HG03520 (cell line): ENCODE measurements around the gene IQGAP1.
"Not testable (repeated sequence)": the region's sequence is repeated elsewhere in the genome, so short reads cannot be mapped to it uniquely, and the experiment has no call there.

ENCODE experiments used
- ATAC-seq: cut with Tn5 transposase; IDR thresholded peaks from one replicate; pipeline ENCODE4 v1.9.1; 2021; ENCODE audit warnings: mild to moderate bottlenecking, moderate library complexity; ENCODE audit not compliant: unreplicated experiment

Gene IQGAP1

DNA sequence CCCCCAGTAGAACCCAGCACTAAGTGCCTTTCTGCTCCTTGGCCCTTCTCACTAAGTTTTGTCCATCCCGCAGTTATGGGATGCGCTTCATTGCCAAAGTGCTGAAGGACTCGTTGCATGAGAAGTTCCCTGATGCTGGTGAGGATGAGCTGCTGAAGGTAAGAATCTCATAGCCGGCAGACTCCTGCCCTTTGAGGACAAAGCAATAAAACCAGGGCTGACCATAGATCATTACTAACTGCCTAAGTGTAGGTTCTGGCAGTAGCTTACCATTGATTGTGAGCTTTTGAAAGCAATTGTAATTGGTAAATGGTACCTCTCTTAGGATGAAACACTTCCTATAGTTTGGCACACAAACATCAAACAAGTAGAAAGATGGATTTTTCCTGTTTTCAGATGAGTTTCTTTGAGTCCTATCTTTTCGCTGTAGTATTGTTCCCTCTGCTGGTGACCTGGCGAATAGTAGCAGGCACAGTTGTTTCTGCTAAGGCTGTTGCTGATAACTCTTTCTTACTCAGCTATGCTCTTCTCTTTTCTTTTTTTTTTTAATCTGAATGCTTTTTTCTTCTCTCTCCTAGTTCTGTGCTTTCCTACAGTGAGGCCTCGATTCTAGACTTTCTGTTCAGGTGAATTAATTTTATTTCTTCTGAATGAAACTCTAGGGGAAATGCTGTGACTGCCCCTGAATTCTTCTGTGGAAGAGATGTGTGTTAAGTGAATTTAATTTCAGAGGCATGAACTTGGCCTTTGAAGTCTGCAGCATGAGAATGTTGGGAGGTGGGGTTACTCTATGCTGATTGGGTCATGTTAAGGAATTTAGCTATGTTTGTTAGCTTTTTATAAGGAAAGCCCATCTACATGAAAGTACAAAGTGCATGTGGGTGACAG lies 94.3 kb downstream of the IQGAP1 start:
- no peak for ATAC-seq

DNA sequence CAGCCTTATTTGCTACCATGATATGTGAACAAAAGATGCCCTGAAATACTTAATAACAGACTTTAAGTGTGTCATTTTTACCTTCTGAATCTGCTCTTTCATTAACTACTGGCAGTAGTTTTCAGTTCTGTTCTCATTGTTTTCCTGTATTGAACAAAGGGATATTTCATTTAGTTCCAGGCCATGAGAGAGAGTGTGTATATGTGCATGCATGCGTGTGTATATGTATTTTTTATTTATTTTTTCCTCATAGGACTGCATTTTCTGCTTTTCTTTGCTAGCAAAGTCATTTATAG lies 94.9 kb downstream of the IQGAP1 start:
- ATAC-seq: no peak

GRCh38 chr15:90483637-90484036 lies 95.6 kb downstream of the IQGAP1 start:
- ATAC-seq: no peak

DNA sequence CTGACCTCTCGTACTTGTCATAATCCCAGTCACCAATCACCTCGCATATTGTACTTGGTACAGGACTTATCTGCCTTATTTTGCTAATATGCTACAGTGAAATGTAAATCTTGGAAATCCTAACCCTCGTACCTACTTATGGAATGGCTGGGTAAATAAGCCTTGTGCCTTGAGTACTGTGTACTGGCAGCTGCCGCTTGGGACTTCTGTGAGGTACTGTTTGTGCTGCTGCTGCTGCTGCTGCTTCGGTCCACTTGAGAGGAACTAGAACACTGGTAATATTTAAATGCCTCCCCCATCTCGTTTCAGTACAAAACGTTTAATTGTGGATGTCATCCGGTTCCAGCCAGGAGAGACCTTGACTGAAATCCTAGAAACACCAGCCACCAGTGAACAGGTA lies 99.1 kb downstream of the IQGAP1 start:
- no peak for ATAC-seq

DNA sequence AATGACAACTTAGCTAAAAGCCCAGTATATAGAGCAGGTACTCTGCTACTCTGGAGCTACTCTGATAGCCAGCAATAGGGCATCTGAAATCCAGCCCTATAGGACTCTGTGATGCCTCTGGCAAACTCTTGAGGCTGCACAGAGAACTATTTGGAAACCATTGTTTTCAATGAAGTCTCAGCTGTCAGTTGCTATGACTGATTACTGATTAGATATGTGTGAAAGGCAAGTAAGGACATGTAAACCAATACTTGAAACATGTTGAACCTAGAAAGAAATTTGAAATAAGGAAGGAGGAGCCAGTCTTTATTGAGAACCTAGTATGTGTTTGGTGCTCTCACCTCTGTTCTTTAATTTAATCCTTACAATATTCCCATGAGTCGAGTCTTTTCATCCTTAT lies 101.5 kb downstream of the IQGAP1 start:
- no peak for ATAC-seq

GRCh38 chr15:90489944-90490343 lies 101.9 kb downstream of the IQGAP1 start:
- no peak for ATAC-seq

- no peak for ATAC-seq
Observed at GRCh38 chr15:90493647-90494046, 105.6 kb downstream of the IQGAP1 start.

DNA sequence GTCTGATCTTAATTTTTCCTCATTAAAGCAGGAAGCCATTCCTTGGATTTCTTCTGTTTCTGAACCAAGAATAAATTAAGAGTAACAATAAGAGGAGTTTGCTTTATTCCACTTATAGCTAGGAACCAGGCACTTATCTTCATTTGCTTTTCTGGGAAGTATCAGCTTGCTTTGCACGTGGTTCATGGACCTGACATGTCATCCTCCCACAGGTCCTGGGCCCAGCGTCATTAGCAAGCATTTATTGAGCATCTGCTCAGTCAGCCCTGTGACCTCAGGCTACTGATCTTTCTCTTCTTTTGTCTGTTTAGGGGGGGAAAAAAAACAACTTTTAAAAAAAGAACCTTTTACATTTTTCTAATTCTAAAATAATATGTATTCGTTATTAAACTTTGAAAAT lies 107.0 kb downstream of the IQGAP1 start:
- ATAC-seq: no peak

- no peak for ATAC-seq
Observed at GRCh38 chr15:90496791-90497190, 108.7 kb downstream of the IQGAP1 start.

DNA sequence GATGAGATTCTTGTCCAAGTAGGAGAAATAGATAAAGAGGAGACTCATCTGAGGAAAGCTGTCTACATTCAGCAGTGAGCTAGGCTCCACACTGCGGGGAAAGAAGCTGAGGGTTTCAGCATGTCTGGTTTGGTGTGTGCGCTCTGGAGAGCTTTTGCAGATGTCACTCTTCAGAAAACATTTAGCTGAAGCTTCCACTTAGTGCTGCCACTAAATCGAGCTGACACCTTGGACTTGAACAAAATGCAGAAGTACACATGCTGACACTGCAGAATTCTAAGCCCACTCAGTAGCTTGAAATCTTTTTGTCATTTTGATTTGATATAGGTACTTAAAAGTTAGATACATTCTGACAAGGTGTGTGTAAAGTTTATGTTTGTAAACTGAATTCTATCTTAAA lies 109.3 kb downstream of the IQGAP1 start:
- ATAC-seq: no peak

DNA sequence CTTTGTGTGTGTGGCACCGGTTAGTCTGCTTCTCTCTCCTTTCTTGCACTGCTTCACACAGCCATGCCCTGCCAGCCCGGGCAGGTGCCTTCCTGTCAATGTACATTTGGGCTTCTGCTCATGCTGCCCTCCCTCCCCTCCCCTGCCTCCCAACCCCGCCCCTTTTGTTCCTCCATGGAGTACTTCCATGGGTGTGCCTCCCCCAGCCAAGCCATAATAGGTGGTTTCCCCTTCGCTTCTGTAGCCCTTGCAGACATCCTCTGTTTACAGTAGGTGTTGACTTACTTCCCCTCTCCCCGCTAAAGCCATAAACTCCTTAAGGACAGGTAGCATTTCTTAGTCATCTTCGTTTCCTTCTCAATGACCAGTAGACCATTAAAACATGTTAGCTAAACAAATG lies 109.9 kb downstream of the IQGAP1 start:
- ATAC-seq: no peak

DNA sequence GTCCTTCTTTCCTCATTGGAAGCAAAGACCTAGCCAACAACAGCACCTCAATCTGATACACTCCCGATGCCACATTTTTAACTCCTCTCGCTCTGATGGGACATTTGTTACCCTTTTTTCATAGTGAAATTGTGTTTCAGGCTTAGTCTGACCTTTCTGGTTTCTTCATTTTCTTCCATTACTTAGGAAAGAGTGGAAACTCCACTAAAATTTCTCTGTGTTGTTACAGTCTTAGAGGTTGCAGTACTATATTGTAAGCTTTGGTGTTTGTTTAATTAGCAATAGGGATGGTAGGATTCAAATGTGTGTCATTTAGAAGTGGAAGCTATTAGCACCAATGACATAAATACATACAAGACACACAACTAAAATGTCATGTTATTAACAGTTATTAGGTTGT lies 112.1 kb downstream of the IQGAP1 start:
- no peak for ATAC-seq

DNA sequence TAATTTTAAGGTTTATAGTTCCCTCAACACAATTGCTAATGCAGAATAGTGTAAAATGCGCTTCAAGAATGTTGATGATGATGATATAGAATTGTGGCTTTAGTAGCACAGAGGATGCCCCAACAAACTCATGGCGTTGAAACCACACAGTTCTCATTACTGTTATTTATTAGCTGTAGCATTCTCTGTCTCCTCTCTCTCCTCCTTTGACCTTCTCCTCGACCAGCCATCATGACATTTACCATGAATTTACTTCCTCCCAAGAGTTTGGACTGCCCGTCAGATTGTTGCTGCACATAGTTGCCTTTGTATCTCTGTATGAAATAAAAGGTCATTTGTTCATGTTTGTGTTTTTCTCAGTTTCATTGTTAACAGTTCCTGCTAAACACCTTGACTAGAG lies 113.9 kb downstream of the IQGAP1 start:
- ATAC-seq: no peak

DNA sequence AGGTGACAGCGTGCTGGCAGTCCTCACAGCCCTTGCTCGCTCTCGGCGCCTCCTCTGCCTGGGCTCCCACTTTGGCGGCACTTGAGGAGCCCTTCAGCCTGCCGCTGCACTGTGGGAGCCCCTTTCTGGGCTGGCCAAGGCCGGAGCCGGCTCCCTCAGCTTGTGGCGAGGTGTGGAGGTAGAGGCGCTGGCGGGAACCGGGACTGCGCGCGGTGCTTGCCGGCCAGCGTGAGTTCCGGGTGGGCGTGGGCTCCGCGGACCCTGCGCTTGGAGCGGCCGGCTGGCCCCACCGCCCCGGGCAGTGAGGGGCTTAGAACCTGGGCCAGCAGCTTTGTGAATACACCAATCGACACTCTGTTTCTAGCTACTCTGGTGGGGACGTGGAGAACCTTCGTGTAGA lies 122.7 kb downstream of the IQGAP1 start:
- not testable (repeated sequence) for ATAC-seq

DNA sequence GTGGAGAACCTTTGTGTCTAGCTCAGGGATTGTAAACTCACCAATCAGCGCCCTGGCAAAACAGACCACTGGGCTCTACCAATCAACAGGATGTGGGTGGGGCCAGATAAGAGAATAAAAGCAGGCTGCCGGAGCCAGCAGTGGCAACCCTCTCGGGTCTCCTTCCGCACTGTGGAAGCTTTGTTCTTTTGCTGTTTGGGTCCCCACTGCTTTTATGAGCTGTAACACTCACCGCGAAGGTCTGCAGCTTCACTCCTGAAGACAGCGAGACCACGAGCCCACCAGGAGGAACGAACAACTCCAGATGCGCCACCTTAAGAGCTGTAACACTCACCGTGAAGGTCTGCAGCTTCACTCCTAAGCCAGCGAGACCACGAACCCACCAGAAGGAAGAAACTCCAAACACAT lies 123.2 kb downstream of the IQGAP1 start:
- ATAC-seq: not testable (repeated sequence)

DNA sequence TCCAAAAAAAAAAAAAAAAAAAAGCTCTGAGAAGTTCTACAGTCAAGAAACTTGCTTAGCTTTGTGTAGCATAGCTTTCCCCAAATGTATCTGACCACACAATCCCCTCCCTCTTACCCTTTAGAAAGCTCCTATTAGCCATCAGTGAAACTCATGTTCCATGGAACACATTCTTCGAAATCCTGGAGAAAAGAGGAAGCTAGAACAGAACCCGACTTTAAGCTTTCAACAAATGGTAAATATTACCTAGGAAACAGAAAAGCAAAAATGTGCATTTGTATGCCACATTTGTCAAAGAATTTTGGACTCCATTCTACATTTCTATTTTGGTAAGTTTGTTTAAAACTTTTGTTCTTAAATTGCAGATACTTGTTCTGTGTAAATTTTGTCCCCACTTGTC lies 124.2 kb downstream of the IQGAP1 start:
- ATAC-seq: no peak

DNA sequence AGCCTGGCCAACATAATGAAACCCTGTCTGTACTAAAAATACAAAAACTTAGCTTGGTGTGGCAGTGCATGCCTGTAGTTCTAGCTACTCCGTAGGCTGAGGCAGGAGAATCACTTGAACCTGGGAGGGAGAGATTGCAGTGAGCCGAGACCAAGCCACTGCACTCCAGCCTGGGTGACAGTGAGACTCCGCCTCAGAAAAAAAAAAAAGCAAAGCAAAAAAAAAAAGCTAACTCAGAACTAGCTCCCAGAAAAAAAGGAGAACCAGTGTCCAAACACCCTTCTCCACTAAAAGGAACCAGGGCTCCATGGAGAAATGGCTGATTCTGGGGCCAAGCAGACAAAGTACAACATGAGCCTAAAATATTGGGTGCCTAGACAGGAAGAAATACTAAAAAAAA lies 124.9 kb downstream of the IQGAP1 start:
- no peak for ATAC-seq

- ATAC-seq: no peak
Observed at GRCh38 chr15:90513448-90513847, 125.4 kb downstream of the IQGAP1 start.

GRCh38 chr15:90513893-90514292 lies 125.9 kb downstream of the IQGAP1 start:
- not testable (repeated sequence) for ATAC-seq

- no peak for ATAC-seq
Observed at GRCh38 chr15:90519688-90520087, 131.6 kb downstream of the IQGAP1 start.

DNA sequence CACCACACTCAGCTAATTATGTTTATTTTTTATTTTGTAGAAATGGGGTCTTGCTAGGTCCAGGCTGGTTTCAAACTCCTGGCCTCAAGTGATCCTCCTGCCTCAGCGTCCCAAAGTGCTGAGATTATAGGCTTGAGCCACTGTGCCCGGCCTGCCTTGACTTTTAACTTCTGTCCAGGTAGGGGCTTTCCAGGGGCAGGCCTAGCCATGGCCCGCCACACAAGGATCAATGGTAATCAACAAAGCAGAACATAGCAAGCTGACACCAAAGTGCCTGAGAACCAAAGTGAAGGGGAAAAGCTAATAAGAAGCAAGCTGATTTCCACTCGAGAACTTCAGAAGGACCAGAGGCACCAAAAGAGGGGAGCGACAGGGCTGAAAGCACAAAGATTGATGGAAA lies 132.3 kb downstream of the IQGAP1 start:
- ATAC-seq: no peak

- no peak for ATAC-seq
Observed at GRCh38 chr15:90523373-90523772, 135.3 kb downstream of the IQGAP1 start.
